Right renal cortex interstitium (tissue), 3 donors: Measurements from ENCODE around the gene CPD. TPM values are rescaled to one million over a fixed set of nuclear protein-coding genes. Genes with fewer than 3 reads are reported as not detected.

ENCODE experiments used
- DNase-seq, 3 donors: peaks; one replicate each; pipeline ENCODE4 v3.0.0-alpha.2; 2013; ENCODE audit warnings: low read depth in 3 of 3, low spot score in 2 of 3
- polyA plus RNA-seq, 3 donors: library from polyadenylated mRNA; unstranded; fragments of 120-200 nt; gene quantifications; one replicate each; pipeline ENCODE4 v1.2.1, GENCODE V29; 2013; ENCODE audit not compliant: insufficient read length in 3 of 3

The CPD gene
- polyA plus RNA-seq, 3 donors = 94.0 to 111 (median 98.5) TPM

DNA sequence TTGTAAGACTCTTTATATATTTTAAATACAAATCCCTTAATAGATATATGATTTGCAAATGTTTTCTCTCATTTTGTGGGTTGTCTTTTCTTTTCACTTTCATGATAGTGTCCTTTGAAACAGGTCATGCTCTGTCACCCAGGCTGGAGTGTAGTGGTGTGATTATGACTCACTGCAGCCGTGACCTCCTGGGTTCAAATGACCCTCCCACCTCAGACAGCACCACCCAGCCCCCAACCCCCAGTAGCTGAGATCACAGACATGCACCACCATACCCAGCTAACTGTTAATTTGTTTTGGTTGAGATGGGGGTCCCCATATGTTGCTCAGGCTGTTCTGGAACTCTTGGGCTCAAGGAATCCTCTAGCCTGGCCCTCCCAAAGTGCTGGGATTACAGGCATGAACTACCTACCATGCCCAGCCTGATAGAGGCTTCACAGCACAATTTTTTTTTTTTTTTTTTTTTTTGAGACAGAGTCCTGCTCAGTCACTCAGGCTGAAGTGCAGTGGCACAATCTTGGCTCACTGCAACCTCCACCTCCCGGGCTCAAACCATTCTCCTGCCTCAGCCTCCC lies 26.4 kb upstream of the CPD start:
- DNase-seq = no peak

DNA sequence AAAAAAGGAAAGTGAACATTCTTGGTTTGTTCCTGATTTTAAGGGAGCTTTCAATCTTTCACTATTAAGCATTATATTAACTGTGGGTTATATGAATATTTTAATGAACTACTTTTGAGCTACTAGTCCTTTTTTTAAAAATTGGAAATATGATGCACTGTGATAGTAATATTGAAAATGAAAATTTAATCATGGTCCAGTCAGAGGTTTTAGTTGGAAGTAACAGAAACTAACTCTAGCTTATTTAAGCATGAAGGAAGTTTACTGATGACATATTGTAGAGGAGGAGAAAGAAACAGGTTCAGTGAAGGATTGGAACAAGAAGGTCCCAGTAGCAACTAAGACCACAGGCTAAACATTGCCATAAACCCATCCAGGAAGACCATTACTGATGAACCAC lies 24.0 kb upstream of the CPD start:
- no peak for DNase-seq

DNA sequence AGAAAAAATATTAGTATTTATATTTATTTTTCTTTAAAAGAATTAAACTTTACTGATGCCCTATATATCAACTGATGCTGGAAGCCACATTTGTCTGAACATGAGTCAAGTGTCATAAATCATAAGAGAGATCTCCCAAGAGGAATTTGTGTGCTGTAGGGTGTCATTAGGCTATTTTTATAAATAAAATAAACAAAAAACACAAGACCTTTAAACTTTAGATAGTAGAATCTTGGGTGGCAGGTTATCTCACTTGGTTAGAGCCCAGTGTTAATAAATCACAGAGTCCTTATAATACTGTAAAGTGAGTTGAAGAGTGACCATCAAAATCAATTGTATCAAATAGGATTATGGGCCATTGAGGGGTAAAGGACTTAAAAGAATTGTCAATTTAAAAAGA lies 21.3 kb upstream of the CPD start:
- DNase-seq = no peak

DNA sequence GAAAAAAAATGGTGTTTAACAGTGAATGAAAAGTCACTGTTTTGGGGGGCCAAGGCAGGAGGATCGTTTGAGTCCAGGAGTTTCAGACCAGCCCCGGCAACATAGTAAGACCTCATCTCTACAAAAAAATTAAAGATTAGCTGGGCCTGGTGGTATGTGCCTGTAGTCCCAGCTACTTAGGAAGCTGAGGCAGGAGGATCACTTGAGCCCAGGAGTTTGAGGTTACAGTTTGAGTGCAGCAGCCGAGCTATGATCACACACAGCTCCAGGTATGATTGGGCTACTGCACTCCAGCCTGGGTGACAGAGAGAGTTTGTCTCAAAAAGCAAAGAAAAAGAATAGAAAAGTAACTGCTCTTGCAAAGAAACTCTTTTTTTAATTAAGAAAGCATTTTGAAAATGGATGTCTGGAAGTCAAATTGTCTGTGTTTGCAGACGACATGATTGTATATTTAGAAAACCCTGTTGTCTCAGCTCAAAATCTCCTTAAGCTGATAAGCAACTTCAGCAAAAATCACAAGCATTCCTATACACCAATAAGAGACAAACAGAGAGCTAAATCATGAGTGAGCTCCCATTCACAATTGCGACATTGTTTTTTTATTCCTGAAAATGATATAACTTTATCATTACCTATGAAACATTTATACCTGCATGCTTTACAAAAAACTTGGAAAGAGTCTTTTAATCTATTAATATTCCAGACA lies 20.5 kb upstream of the CPD start:
- DNase-seq = no peak

DNA sequence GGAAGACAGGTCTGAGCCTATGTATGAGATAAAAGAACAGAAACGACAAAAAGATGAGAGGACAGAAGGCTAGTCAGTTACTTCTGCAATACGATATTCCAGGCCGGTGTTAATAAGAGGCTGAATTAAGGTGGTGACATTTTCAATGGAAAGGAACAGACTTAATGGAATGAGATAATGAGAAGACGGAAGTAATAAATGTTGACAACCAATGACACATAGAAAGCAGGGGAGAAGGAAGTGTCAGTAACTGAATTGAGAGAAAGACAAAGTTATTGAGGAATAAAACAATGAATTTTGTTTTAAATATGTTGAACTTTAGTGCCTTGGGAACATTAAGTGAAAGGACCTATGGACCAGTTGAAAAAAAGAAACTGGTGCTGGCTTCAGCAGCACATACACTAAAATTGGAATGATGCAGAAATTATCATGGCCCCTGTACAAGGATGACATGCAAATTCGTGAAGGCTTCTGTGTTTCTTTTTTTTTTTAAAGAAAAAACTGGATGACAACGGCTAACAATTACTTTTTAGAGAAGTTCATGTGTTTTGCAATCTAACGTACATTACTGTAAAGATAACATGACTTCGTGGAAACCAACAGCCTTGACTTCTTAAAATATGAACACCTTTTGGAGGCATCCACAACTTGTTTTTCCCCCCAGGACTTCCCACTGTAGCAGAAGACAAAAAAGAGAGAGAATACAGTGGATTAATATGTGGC lies 18.5 kb upstream of the CPD start:
- no peak for DNase-seq

DNA sequence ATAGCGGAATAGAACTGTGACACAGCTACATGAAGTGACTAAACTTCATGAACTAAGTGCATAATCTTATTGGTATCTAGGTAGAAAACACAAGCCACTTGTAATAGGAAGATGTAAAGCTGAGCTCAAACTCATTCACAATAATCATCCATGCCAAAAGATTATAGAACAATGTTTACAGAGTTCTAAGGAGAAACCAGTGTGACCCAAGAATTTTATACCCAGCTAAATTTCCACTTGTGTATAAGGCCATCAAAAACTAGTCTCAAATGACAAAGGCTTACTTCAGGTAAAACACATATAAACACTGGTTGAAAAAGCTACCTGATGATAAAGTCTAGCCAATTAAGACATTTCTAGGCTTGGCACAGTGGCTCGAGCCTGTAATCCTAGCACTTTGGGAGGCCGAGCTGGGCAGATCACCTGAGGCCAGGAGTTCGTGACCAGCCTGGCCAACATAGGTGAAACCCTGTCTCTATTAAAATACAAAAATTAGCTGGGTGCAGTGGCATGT lies 16.9 kb upstream of the CPD start:
- DNase-seq = no peak

DNA sequence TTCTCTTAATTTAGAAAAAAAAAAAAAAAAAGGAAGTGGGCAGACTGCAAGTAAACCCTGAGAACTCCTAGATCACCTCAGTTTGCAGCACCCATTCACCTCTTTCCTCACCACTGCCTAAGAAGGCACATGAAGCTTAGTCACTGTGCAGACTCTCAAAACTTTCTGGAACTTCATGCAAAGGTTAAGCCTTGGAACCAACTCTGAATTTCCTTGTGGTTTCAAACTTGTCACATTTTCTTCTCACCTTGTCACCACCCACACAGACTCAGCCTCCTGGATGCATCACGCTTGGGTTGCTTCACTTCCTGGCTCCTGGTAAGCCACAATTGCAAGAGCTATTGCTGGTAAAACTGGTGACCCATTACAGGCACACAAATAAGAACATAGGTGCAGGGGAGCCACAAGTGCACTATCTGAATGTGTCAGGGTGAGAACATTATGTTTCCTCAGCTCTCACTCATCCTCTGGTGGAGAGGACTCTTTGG lies 15.0 kb upstream of the CPD start:
- DNase-seq = no peak

DNA sequence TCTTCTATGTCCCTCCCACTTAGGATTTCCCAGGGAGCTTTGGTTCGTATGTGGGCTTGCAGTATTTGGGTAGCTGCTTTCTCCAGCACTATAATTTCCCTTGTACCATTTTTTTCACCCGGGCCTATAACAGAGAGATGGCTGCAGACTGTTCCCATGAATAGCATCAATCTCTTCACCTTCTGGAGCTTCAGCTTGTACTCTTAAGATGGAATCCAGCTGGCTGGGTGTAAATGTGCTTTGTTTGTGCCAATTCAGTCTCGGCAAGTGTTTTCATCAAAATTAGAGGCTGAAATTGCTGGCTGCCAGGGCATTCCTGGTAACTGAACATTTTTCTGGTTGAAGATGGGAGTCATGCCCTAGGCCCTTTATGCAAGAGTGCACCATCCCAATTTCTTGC lies 12.2 kb upstream of the CPD start:
- no peak for DNase-seq

DNA sequence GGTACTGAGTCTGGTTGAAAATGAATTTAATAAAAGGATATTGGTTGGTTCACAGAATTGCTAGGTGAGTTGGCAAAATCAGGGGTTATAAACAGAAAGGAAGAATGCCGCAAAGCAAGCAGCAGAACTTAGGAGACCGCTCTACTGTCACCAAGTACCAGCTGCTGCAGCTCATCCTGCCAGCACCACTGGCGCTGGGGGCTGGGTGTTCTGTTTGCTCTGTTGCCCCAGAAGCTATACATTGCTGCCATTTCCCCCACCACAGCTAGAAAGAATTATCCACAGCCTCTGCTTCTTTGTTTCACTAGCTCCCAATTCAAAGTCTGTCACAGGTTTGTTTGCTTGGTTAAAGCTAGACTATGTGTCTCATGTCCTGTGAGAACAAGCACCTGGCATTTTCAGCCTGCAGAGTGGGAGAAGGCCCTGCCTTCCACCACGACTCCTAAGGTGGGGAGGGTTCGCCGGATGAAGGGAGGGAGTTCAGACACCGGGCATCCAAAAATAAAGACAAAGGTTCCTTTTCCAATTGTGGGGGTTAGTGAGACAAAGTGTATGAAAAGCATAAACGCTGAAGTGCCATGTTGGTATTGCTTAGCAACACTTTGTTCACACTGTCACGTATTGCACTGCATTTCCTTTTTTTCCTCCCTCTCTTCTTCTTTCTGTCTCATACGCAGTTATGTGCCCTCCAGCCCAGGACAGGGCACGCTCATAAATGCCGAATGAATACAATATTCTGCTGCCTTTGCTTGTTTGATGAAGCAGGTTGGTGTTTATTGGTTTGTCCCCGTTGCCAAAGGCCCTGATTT lies 9.6 kb upstream of the CPD start:
- no peak for DNase-seq

DNA sequence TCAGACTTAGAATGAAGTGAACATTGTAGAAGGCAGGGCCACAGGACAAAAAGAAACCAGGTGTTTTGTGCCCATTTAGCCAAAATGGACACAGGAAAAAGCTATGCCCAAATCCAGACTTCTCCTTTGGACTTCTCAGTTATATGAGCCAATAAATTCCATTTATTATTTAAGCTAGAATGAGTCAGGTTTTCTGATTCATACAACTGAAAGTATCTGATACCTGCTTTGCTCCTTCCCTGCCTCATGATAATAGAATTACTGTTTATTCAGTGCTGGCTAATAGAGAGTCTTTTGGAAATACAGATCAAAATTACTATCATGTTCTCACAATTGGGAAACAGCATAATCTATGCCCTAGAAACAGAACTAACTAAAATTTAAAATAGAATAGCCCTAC lies 8.7 kb upstream of the CPD start:
- DNase-seq = no peak

DNA sequence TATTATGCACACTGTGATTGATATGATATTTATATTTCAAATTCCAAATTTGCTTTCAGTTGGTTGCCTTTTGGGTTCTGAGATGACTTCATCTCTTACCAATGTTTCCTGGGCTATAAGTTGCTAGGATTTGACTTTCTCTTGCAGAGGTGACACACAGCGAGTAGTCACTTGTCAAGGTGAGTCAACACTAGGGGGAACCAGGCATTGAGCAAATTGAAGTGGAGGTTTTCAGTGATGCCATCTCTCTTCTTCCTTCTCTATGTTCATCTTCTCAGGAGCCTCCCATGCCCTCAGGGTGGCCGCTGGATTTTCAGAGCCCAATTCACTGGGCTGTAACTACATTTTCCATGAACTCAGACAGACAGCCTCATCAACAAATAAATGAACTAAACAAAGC lies 6.0 kb upstream of the CPD start:
- no peak for DNase-seq

DNA sequence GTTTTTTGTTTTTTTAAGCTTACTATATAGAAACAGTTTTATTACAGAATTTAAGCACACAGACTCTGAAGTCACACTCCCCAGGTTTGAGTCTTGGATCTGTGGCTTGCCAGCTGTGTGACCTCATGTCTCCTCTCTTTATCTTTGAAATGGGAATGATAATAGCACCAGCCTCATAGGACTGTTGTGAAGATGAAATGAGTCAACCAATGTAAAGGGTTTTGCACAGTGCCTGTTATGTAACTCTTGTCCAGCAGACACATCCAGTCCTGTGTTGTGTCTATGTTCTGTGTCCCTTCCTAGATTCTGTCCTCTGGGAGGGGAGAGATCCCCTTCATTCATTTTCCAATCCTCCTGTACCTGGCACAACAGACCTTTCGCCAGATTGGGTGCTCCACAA lies 3.1 kb upstream of the CPD start:
- no peak for DNase-seq

DNA sequence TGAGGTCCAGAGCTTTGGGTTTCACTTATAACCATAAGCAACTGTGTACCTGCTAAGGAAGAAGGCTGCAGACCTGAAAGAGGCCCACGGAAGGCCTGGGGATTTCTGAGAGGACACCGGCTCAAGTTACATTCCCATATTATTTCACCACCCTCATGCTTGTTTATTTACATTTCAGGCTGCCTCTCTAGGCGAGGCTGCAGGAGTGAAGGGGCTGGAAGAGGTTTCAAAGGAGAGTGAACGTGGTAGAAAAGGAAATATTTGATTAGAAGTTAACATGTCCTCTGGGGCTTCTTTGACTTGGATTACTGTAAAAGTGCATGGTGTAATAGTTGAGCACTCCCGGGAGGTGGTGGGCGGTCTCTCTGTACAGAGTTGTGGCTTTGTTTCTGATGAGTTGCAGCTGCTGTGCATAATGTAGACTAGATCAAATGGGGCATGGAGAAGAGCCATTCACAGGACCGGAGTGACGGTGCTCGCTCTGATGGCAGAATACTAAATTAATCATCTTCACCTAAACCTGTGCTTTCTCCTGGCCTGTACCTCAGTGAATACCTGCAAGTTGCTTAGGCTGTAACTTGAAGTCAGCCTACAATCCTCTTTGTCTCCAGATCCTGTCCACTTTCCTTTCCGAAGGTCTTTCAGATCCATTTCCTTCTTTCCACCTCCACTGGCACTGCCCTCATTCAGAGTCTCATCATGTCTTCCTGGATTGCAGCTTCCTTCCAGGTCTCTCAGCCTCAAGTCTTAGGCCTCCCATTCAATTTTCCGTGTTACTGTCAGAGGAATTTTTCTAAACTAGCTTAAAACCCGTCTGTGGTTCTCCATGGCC lies 1.9 kb upstream of the CPD start:
- peak in 2 of 3 donors; percentile 72 to 76 for DNase-seq

DNA sequence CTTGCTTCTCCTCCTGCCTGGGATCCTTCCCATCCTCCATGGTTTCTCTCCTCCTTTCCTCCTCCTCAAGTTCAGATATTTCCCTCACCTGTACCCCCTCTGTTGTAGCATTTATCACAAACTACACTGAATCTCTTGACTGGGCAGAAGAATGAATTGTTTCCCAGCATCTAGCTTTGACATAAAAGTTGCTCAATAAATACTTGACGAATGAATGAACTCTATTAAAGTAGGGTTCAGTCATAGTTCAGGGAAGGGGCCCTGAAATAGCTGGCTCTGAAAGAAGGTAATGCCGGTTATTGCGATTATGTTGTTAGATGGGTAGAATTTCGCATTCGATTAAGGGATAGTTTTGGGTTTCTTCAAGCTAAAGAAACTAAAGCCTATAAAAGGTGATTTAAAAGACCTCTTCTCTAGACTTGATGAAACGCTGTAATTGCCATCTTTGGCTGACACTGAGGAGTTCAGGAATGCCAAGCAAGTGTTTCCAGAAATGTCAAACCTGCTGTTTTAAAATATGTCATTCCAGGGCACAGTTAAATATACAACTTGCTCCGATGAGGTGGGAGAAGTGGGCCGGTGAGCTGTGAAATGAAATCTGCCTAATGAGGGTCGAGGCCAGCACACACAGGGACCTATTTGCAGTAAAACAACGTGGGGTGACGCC lies 1.0 kb upstream of the CPD start:
- DNase-seq = no peak

DNA sequence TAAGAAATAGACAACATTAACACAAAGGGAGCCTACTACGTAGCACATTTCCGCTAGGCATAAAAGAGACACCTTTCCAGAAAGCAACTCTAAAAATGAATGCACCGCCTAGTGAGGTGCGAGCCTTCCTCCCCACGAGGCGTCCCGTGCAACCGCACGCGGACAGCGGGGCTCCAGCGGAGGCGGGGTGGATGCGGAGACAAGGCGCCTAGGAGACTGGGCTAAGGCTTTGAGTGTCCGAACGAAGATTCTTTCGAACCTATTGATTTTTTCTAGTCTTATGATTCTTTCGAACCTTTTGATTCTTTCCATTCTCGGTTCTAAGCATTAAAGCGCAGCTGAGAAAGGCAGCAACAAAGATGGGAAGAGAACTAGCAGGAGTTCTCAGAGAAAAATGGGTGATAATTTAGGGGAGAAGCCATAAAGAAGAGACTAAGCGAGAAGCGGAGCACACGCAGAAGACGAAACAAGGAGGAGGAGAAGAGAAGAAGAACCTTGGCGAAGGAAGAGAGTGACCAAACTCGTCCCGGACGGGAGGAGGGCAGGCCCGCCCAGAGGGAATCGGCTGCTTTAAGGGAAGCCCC lies 394 bp upstream of the CPD start:
- DNase-seq = peak in 2 of 3 donors; percentile 39 to 86

DNA sequence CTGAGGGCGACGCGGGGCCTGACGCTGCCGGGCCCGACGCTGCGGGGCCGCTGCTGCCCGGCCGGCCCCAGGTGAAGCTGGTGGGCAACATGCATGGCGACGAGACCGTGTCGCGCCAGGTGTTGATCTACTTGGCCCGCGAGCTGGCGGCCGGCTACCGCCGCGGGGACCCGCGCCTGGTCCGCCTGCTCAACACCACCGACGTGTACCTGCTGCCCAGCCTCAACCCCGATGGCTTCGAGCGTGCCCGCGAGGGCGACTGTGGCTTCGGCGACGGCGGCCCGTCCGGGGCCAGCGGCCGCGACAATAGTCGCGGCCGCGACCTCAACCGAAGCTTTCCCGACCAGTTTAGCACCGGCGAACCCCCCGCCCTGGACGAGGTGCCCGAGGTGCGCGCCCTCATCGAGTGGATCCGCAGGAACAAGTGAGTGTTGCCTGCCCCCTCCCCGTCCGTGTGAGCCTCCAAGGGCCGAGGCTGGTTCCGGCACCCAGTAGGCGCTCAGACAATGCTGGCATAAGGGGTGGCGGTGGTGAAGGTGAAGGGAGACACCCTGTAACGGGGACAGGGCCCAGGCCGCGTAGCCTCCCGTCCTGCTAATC lies 676 bp downstream of the CPD start:
- no peak for DNase-seq

DNA sequence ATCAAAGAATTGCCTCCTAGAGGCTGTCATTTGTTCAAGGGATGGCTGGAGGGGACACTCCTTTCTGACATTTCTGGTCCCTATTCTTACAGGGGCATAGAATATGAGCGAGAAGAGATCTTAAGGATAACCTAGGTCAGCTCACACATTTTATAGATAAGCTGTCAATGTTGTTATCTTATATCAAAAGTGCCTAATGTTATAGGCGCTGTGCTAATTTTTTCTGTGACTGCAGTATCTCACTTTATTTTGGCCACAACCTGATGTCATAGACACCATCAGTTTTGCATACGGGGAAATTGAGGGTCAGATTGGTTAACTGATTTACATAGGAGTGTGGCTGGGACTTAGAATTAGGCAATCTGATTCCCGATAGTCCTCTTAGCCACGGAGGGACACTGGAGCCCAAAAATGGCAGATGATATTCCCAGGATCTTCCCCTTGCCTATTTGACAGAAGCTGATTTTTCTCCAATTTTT lies 1.2 kb downstream of the CPD start:
- DNase-seq = no peak

DNA sequence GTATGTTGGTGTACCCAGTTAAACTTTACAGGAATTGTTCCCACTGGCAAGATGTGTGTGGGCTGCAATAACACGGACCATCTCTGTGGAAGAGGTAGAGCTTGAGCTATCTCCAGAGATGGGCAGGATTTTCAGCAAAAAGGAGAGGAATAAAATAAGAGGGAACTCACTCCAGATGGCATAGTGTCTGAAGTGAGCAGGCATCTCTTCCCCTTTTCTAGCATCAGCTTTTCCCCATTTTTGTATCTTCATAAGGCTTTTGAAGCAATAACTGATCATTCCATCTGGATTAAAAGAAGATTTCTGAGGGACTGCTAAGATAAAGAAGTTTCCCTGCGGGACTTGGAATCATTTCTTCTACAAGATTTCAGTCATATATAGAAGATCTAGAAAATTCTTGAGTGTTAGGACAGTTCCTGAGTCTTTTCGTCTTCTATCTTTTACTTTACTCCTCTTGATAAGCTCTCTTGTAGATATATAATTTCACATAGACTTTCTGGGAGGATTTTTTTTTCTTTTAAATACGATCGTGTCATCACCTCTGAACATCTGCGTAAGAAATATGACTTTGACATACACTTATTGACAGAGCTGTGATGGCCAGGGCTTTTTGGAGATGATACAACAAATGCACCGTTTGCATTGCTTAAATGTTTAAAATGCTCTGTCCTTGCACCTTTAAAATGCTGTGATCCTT lies 2.1 kb downstream of the CPD start:
- no peak for DNase-seq
